GM06990 (cell line): Measurements from ENCODE around the gene TSPAN9.

Experiments used
- DNase-seq: peaks from one replicate; pipeline ENCODE4 v3.0.0-alpha.2; 2011; ENCODE audit not compliant: insufficient read length; ENCODE audit errors: extremely low read depth
- H3K27me3 ChIP-seq: replicated peaks from 2 replicates; pipeline ENCODE4 v1.6.0; 2011; ENCODE audit warnings: low read length; ENCODE audit not compliant: control insufficient read depth, insufficient read depth
- H3K36me3 ChIP-seq: 2 replicates; pipeline ENCODE4 v1.5.1; 2011; ENCODE audit warnings: low read length; ENCODE audit not compliant: control insufficient read depth, insufficient read depth
- H3K4me3 ChIP-seq: replicated peaks from 2 replicates; pipeline ENCODE4 v1.5.1; 2011; ENCODE audit warnings: low read depth, mild to moderate bottlenecking, control low read depth, low read length
- TF ChIP-seq, protein P1 (sequence below): IDR thresholded peaks from 2 replicates; pipeline ENCODE4 v1.5.1; 2011; ENCODE audit warnings: low read length, control low read depth, mild to moderate bottlenecking, inconsistent platforms; ENCODE audit not compliant: insufficient read depth, poor library complexity, severe bottlenecking

The TSPAN9 gene

DNA sequence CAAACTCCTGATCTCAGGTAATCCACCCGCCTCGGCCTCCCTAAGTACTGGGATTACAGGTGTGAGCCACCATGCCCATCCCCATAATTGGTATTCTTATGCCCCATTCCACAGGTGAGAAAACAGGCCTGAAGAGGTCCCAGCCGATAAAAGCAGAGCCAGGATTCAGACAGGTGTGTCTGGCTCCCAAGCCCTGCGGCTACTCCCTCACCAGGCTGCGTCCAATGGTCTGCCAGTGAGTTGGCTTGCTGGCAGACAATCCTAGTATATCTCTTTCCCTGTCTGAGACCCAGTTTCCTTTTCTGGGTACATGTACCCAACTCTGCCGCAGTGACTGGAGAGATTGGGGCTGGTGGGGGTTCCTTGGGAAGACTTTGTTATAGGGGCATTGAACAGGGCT is 1.9 kb upstream of the TSPAN9 start:
- H3K27me3 ChIP-seq, result no peaks in the 10 kb centered on the region; the same call in 1 of the 2 replicates
- H3K4me3 ChIP-seq, result no peak overlapping the region
- no peak for DNase-seq
- no peaks in the 10 kb centered on the region for H3K36me3 ChIP-seq
- TF ChIP-seq, protein P1, sequence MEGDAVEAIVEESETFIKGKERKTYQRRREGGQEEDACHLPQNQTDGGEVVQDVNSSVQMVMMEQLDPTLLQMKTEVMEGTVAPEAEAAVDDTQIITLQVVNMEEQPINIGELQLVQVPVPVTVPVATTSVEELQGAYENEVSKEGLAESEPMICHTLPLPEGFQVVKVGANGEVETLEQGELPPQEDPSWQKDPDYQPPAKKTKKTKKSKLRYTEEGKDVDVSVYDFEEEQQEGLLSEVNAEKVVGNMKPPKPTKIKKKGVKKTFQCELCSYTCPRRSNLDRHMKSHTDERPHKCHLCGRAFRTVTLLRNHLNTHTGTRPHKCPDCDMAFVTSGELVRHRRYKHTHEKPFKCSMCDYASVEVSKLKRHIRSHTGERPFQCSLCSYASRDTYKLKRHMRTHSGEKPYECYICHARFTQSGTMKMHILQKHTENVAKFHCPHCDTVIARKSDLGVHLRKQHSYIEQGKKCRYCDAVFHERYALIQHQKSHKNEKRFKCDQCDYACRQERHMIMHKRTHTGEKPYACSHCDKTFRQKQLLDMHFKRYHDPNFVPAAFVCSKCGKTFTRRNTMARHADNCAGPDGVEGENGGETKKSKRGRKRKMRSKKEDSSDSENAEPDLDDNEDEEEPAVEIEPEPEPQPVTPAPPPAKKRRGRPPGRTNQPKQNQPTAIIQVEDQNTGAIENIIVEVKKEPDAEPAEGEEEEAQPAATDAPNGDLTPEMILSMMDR, result no peak

DNA sequence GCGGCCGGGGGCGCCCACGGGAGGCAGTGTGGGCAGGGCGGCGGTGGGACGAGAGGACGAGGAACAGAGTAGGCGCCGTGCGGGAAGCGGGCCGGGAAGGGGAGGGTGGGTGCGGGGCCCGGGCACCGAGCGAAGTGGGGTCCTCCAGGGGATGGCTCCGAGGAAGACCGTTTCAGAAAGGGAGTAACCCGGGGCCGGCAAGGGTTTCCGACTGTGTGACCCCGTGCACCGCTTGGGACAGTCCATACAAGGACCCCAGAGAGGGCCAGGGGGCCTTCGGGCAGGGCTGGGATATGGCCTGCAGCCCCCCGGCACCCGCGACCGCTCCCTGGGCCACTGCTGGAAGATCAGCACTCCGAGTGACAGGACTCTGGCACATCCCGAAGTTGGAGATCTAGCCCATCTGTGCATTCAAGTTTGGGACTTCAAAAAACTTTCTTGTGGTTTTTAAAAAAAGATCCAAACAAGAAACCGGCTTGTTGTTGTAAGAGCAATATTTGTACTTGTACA is 448 bp downstream of the TSPAN9 start:
- TF ChIP-seq, protein P1, result no peak
- Histone ChIP-seq H3K36me3 (no peaks in the 10 kb centered on the region), H3K4me3 (peak overlapping the region; percentile 49), H3K27me3 (no peaks in the 10 kb centered on the region)
- DNase-seq, result no peak

DNA sequence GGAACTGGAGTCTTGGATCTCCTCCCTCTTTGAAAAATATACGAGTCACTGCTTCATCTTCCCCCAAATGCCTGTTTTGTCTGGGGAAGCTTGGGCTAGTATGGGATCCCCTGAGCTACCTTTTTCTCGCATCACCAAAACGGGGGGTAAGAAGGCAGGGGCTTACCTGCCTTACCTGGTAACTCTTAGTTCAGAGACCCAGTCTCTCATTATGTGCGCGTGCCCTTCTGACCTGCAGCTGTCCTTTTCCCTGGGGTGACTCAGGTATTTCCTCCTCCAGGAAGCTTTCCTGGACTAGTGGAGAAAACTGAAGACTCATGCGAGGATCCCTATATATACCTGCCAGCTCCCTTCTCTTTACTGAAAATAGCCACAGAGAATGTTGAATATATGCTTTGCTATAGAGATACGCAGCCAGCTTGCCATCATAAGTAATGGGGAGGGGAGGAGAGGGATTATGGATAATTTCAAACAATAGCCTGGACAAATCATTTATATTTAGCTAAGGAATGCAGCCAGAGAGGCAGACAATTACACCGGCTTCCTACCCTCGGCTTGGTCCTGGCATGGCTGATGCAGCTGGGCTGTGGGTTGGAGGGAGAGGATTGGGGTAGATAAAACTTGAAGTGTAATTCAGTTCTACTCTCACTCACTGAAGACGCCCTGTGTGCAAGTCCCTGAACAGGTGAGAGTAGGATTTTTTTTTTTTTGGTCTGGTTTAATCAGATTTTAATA is 1.1 kb downstream of the TSPAN9 start:
- Histone ChIP-seq H3K4me3 (no peak overlapping the region), H3K36me3 (no peaks in the 10 kb centered on the region), H3K27me3 (no peaks in the 10 kb centered on the region)
- TF ChIP-seq, protein P1, result no peak
- DNase-seq, result no peak

DNA sequence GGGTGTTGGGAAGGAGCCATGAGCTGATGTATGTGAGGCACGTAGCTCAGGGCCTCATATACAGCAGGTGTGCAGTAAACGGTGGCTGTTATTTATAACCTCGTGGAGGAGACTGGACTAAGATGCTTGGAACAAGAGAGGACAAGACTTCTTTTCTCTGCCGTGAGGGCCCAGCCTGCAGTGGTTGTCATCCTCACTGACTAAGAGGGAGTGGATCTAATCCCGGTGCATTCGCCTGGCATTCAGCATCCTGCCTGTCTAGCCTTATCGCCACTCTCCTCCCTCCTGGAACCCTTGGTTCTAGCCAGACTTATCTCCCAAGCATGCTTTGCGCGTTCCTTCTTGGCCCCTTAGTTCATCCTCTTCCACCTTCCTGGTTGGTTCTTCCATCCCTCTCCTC is 3.9 kb downstream of the TSPAN9 start:
- TF ChIP-seq, protein P1, result no peak
- Histone ChIP-seq H3K27me3 (no peaks in the 10 kb centered on the region), H3K36me3 (no peaks in the 10 kb centered on the region), H3K4me3 (no peak overlapping the region)
- no peak for DNase-seq

DNA sequence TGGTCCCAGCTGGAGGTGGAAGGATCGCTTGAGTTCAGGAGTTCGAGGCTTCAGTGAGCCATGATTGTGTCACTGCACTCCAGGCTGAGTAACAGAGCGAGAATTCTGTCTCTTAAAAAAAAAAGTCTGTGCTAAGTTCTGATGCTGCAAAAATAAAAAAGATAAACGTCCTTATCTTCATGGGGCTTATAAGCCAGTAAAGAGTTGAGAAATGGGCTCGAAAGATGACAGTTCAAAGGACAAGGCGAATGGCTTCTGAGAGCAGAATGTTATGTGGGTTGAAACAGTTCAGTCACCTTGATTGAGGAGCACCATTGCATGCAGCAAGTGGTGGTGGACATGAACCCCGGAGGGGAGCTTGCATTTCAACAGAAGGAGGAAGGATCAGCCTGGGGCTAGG is 4.7 kb downstream of the TSPAN9 start:
- Histone ChIP-seq H3K27me3 (no peaks in the 10 kb centered on the region), H3K4me3 (no peak overlapping the region), H3K36me3 (no peaks in the 10 kb centered on the region)
- no peak for DNase-seq
- TF ChIP-seq, protein P1, result no peak
